Sciatic nerve (tissue), 2 donors: ENCODE results near the gene FARS2. TPM values are rescaled to one million over a fixed set of nuclear protein-coding genes. Genes with fewer than 3 reads are reported as not detected.

Source experiments
- ATAC-seq: fragments of 200-7000 bp; cut with Tn5 transposase; one replicate; pipeline ENCODE4 v1.9.1; 2020; ENCODE audit warnings: mild to moderate bottlenecking, moderate library complexity
- DNase-seq: peaks from one replicate; pipeline ENCODE4 v3.0.0-alpha.2; 2020; ENCODE audit warnings: low spot score
- intact Hi-C: fragments of 100-400 bp; cut with DNase I; formaldehyde crosslinking; loops from one replicate; pipeline ENCODE4 v1.14.2; 2022
- total RNA-seq: library from RNA; stranded (reverse); fragmentation: NEBNext Ultra II Directional; extraction: Animal tissue kit (Norgen Biotek cat#: 25700); gene quantifications from one replicate; pipeline ENCODE4 v1.2.1, GENCODE V29; 2021
- donor health status: DM: no; HTN: no; CAD: no.
- donor health status: DM: no; HTN: no; CAD: no.

The FARS2 gene
- total RNA-seq, 1 donor from 2014 or later = 17.8 TPM

DNA sequence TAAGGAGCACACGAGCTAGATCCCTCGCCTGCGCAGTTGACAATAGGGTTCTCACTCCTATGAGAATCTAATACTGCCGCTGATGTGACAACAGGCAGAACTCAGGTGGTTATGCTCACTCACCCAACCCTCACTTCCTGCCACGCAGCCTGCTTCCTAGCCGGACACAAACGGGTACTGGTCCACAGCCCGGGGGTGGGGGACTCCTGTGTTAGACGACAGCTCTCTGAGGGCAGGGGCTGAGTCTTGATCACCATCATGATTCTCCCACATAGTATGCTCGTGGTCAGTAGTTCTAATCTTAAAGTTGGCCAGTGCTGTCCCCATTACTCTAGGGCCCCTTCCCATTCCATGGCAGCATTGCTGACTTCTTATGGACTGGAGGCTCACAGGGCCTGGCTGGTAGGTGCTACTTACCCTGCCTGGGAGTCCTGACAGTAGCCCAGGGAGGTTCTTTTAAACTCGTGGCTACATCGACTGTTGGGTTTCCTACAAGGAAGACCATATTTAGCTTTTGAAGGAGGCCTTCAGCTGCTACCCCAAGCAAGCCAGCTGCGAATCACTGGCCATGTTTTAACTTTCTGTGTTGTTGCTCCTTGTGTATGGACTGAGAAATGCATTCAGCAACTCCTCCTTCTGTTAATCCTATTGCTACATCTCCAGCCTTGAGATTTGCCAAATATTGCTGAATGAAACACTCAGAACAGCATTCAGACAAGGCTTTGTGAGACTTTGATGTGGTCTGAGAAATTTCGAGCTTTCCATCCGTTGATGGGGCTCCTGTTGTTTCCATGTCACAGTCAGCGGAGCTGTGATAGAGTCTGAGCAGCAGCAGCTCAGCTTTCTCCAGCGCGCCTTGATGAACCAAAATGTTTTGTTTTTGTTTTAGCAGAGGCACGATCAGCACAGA, 445.1 kb downstream of the FARS2 start:
- no peak for DNase-seq
- no peak for ATAC-seq
- intact Hi-C loops = no loop called here

- intact Hi-C loops = no loop called here
- DNase-seq (no peak), ATAC-seq (no peak)
These were observed 446.1 kb downstream of the FARS2 start for GRCh38 chr6:5707281-5708045.

- no peak for DNase-seq
- ATAC-seq = no peak
- intact Hi-C loops = no loop called here
These were observed 449.2 kb downstream of the FARS2 start for GRCh38 chr6:5710516-5710915.

- ATAC-seq = no peak
- DNase-seq = no peak
- intact Hi-C loops = no loop called here
These were observed 449.6 kb downstream of the FARS2 start for GRCh38 chr6:5710936-5711335.

DNA sequence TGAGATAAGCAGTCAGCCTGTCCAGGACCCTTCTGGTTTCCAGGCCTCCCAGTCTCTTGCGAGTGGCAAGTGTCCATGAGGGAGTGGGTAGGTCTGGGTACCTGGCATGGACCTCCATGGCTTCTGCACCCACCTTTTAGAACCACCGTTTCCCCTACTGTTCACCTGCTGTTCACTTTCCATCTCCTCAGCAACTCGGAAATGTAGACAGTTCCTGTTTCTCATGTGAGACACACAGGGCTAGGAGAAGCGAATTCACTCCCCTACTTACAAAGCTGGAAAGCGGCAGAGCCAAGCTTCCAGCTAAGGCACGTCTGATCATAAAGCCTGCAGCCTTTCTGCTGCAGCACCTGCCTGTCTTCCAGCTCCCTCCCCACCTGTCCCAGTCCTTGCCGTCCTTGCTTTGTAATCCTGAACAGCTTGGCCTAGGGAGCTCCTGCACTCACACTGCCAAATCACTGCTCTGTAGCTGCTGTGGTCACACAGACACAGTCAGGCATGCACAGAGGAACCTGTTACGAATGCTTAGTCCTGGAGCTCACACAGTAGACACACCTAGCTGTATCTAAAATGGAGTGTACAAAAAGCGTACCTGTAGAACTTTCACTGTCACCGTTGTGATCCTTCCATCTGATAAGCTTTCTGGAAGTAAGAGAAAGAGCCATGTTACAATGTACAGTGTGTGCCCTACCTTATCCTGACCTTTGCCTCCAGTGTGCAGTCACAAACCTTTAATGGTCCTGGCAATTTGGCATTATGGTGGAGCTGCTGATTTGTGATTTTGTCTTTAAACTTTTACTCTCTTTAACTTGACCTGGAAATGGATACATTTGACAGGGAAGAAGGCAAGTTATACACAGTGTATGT, 451.3 kb downstream of the FARS2 start:
- intact Hi-C loops = no loop called here
- ATAC-seq (no peak), DNase-seq (no peak)

- intact Hi-C loops = no loop called here
- ATAC-seq (no peak), DNase-seq (no peak)
These were observed 452.2 kb downstream of the FARS2 start for GRCh38 chr6:5713519-5713918.

- DNase-seq (no peak), ATAC-seq (no peak)
- intact Hi-C loops = no loop called here
These were observed 457.1 kb downstream of the FARS2 start for GRCh38 chr6:5718231-5718947.

- intact Hi-C loops = no loop called here
- peak; percentile 89 for ATAC-seq
- no peak for DNase-seq
These were observed 462.8 kb downstream of the FARS2 start for GRCh38 chr6:5723841-5724691.

DNA sequence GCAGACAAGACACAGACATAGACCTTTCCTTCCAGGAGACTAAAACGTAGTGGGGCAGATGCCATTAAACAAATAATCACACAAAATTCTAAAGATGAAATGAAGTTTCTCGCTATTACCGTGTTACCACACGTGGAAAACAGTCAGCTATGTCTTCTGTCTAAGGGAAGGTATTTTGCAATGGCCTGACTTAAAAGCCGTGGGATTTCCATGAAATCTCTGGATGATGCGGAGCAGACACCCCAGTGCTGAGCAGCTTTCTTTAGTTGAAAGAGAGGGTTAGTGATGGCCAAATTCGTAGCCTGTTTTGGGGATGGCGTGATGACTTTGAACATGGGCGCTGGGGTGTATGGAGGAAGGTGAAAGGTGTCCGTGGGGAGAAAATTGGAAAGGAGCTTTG, 463.6 kb downstream of the FARS2 start:
- intact Hi-C loops = no loop called here
- DNase-seq = no peak
- no peak for ATAC-seq

DNA sequence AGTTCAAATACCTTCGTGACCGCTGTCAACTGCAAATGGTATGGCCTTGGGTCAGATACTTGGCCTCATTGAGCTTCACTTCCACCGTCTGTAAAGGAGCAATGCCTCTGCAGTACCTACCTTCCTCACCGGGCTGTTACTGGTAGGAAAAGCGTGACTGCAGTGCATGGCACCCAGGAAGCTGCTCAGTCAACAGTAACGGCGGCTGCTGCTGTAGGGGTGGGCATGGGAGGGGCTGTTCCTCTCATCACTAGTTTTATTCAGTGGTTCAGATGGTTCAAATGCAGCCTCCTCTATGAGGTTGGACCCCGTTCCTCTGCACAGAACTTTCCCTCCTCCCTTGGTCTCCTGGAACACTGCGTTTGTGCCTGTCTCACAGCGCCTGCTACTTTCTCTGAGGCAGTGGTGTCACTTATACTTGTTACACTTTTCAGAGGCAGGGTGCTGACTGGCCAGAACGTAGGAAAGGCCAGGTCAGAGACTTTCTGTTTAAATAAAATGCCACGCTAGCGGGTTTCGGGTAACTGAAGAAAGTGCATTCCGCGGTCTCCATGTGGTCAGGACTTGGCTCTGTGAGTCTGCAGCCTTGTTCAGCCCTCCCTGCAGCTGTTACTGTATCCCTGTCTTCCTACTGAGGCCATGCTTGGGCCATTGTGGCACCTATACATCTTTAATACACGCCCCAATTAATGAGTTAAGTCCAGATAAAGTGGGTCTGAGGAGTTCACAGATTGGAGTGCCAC, 465.8 kb downstream of the FARS2 start:
- intact Hi-C loops = no loop called here
- ATAC-seq (no peak), DNase-seq (no peak)

DNA sequence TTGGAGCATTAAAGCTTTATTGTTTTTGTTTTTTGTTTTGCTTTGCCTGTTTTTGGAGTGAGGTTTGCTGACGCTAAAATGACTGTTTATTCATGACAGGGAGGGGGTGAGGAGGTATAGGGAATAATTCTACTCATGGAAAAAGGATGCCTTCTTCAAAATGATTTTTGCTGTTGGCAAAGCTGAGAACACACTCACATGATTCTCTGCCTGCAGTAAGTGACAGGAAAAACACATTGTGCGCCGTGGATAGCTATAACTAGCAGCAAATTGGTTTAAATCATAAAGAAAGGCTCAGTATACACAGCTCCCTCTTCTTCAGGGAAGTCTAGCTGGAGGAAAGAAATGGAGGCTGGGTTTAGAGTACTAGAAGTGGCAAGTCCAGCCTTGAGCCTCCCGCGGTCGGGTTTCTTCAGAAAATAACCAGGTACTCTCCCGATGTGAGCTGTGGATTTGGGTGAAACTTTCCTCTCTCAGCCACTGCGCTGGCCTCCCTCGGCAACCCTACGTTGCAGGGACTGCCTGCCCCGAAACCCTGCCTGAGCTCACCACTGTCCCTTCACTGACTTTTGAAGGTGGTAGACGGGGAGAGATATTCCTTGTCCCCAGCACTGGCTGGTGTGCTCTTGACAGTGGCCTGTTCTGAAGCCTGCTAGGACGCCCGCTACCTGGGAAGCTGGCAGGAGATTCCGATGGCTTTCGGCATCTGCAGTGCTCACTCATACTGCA, 467.2 kb downstream of the FARS2 start:
- no peak for DNase-seq
- intact Hi-C loops = no loop called here
- no peak for ATAC-seq

- intact Hi-C loops = no loop called here
- ATAC-seq (no peak), DNase-seq (no peak)
These were observed 467.7 kb downstream of the FARS2 start for GRCh38 chr6:5729080-5729434.

GRCh38 chr6:5729813-5730517, 468.7 kb downstream of the FARS2 start:
- no peak for ATAC-seq
- intact Hi-C loops = no loop called here
- no peak for DNase-seq

- intact Hi-C loops = no loop called here
- ATAC-seq (peak; percentile 95), DNase-seq (no peak)
These were observed 469.4 kb downstream of the FARS2 start for GRCh38 chr6:5730585-5731263.

DNA sequence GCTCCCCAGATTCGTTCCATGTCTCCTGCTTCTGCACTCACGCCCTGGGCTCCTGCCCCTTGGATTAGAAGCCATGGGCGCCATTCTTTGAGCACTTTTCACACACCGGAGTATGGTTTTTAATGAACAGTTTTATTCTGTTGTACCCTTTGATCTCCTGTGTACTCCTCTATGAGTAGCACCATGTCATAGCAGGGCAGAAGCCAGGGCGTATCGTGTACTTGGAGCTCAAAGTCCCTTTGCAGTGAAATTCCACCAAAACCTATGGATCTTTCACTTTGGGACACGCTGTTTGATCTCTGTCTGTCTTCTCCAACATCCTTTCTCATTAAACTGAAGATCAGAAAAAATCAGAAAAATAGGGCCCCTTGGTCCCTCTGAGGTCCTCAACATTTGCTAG, 470.1 kb downstream of the FARS2 start:
- intact Hi-C loops = no loop called here
- ATAC-seq (no peak), DNase-seq (no peak)

DNA sequence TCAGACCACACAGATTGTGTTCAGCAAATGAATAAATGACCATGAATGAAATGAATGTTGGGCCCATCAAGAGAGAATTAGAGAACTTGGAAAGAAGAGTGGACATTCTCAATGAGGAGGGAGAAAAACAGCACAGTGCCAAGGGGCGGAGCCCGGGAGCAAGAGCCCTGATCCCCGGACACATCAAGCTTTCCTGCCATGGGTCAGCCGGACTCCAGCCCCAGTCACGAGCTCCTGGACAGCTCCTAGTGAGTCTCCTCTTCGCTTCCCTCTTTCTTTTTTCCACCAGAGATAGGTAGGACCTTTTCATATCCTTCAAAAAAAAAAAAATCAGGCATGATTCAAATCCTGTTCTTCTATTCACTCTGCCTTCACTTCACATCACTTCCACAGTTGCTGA, 471.2 kb downstream of the FARS2 start:
- intact Hi-C loops = no loop called here
- ATAC-seq = peak; percentile 63
- DNase-seq = peak; percentile 71
